ENCODE data around the gene TRAIP. TPM values are rescaled to one million over a fixed set of nuclear protein-coding genes. Genes with fewer than 3 reads are reported as not detected.
"Not testable (repeated sequence)": the region's sequence is repeated elsewhere in the genome, so short reads cannot be mapped to it uniquely, and the experiment has no call there.

The TRAIP gene
- total RNA-seq, 1 experiment from 2014 or later: 9.3 TPM

DNA sequence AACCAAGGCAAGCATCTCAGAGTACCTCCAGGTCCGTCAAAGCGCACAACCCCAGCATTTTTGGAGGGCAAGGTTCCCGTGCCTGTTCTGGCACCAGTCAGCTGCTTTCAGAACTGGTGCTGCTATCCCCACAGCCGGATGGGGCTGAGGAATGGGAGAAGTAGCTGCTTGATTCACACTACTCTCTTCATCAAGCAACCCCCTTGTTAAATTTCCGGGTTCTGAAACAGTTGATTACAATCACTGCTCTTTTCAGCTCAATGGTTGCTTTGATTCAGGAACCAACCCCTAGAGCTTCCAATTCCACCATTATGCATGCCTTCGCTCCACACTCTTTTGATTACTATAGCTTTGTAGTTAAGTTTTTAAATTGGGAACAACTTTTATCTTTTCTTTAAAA, 30.3 kb downstream of the TRAIP start:
- H3K9me3 Mint-ChIP-seq (ENCODE audit: unreplicated experiment): no peaks in the 10 kb centered on the region
- ChIA-PET CTCF (interaction anchor here (1.1 to 1.9 kb wide), 3 partner anchors 13 to 22 kb away, joined by 3 to 19 read pairs (median 3); partner anchors contain the start of genes INKA1 and UBA7), POLR2A (no interaction called here)
- H3K27ac Mint-ChIP-seq (ENCODE audit: low read depth, unreplicated experiment): no peak overlapping the region
- no peaks in the 10 kb centered on the region for H3K4me1 Mint-ChIP-seq (ENCODE audit: insufficient read depth, unreplicated experiment)
- TF ChIP-seq, protein P1, sequence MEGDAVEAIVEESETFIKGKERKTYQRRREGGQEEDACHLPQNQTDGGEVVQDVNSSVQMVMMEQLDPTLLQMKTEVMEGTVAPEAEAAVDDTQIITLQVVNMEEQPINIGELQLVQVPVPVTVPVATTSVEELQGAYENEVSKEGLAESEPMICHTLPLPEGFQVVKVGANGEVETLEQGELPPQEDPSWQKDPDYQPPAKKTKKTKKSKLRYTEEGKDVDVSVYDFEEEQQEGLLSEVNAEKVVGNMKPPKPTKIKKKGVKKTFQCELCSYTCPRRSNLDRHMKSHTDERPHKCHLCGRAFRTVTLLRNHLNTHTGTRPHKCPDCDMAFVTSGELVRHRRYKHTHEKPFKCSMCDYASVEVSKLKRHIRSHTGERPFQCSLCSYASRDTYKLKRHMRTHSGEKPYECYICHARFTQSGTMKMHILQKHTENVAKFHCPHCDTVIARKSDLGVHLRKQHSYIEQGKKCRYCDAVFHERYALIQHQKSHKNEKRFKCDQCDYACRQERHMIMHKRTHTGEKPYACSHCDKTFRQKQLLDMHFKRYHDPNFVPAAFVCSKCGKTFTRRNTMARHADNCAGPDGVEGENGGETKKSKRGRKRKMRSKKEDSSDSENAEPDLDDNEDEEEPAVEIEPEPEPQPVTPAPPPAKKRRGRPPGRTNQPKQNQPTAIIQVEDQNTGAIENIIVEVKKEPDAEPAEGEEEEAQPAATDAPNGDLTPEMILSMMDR (IDR thresholded peaks at IDR 0.05; ENCODE audit: unreplicated experiment): no peak
- H3K4me3 Mint-ChIP-seq (ENCODE audit: unreplicated experiment): no peak overlapping the region
- intact Hi-C loops (cut with micrococcal nuclease): no loop called here
- no peaks in the 10 kb centered on the region for H3K27me3 Mint-ChIP-seq (ENCODE audit: insufficient read depth, unreplicated experiment)
- H3K36me3 Mint-ChIP-seq (ENCODE audit: insufficient read depth, unreplicated experiment): no peaks in the 10 kb centered on the region
- DNase-seq (ENCODE audit: unreplicated experiment): no peak
- no TSS peak for BruUV-seq (replicated peaks)

DNA sequence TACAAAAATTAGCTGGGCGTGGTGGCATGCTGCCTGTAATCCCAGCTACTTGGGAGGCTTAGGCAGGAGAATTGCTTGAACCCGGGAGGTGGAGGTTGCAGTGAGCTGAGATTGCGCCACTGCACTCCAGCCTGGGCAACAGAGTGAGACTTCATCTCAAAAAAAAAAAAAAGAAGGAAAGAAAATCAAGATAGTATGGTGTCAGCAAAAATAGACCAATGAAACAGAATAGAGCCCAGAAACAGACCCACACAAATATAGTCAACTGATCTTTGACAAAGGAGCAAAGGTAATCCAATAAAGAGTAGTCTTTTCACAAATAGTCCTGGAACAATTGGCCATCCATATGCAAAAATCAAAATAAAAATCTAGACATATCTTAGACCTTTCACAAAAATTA, 33.2 kb downstream of the TRAIP start:
- H3K4me3 Mint-ChIP-seq (ENCODE audit: unreplicated experiment); H3K4me1 Mint-ChIP-seq (ENCODE audit: insufficient read depth, unreplicated experiment); H3K9me3 Mint-ChIP-seq (ENCODE audit: unreplicated experiment); DNase-seq (ENCODE audit: unreplicated experiment); intact Hi-C loops (cut with micrococcal nuclease); H3K36me3 Mint-ChIP-seq (ENCODE audit: insufficient read depth, unreplicated experiment); POLR2A ChIA-PET; H3K27ac Mint-ChIP-seq (ENCODE audit: low read depth, unreplicated experiment); H3K27me3 Mint-ChIP-seq (ENCODE audit: insufficient read depth, unreplicated experiment); BruUV-seq (replicated peaks): not testable (repeated sequence)
- CTCF ChIA-PET: interaction anchor here (0.7 to 2.4 kb wide), 2 partner anchors 12 to 16 kb away, joined by 3 to 9 read pairs; no protein-coding TSS in a partner anchor

DNA sequence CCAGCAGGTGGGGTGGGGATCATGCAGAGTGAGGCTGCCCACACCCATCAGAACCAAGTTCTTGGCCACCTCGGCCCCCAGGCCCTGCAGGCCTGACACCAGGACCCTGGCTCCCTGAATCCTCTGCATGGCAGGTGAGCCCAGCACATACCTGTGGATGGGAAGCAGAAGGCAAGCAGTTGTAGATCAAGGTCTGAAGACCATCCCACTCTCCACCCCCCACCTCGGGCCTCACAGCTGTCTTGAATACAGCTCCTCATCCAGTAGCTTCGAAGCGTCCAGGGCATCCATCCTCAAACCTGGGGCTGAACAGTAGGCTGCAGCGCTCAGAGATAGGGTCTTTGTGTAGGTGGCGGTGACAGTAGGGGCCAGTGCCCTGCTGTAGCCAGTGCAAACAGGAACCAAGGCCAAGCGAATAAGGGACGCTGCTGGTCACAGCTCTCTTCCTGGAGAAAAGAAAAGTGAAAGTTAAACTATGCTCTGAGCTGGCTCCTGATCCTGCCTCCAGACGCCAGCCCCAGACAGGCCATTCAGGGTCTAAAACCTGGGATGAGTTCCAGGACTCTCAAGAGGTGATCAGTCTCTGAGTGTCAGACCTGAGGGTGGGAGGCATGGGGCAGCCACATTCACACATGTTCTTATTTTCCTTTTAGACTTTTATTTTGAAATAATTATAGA, 42.7 kb downstream of the TRAIP start, which contains the start of gene UBA7:
TSS of gene UBA7 (minus strand) at position 457 of the 678 bp plus-strand sequence. CDS start at position 291, 166 bp downstream.
- TF ChIP-seq, protein P1 (IDR thresholded peaks at IDR 0.05; ENCODE audit: unreplicated experiment): no peak
- POLR2A ChIA-PET: interaction anchor here (0.5 to 1.9 kb wide), 7 partner anchors 9 to 967 kb away, joined by 3 to 8 read pairs (median 3); partner anchors contain the start of genes CDHR4 and INKA1
- DNase-seq (ENCODE audit: unreplicated experiment): peak; percentile 47
- no peaks in the 10 kb centered on the region for H3K36me3 Mint-ChIP-seq (ENCODE audit: insufficient read depth, unreplicated experiment)
- no peaks in the 10 kb centered on the region for H3K27me3 Mint-ChIP-seq (ENCODE audit: insufficient read depth, unreplicated experiment)
- H3K4me1 Mint-ChIP-seq (ENCODE audit: insufficient read depth, unreplicated experiment): no peaks in the 10 kb centered on the region
- peak within 1 kb of the TSS; percentile 42 for H3K27ac Mint-ChIP-seq (ENCODE audit: low read depth, unreplicated experiment)
- CTCF ChIA-PET: interaction anchor here (0.7 to 2.3 kb wide), 4 partner anchors 12 to 92 kb away, joined by 3 to 12 read pairs (median 4); no protein-coding TSS in a partner anchor
- intact Hi-C loops (cut with micrococcal nuclease): no loop called here
- no TSS peak for BruUV-seq (replicated peaks)
- H3K9me3 Mint-ChIP-seq (ENCODE audit: unreplicated experiment): no peaks in the 10 kb centered on the region
- peak within 1 kb of the TSS; percentile 70 for H3K4me3 Mint-ChIP-seq (ENCODE audit: unreplicated experiment)

DNA sequence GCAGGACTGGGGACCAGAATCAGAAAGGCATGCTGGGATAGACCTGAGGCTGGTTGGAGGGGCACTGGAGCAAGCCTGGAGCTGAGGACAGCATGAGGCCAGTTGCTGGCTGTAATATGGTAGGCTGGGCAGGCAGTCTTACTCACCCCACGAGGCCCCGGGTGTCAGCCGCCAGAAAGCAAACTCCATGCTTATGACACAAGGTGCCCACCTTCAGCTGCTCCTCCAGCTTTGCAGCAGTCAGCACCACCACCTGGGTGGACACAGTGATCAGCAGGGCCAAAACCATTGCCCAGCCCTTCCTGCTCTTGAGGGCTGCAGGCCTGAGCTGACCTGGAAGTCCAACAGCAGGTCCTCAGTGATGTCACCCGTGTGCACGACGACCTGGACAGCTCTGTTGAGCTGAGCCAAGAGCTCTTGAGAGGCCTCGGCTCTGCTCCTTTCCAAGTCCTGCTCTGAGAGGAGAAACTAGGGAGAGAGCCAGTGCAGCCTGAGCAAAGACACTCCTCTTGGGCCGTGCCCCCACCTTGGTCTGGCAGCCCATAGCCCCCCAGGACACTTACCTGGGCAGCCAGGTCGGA, 43.4 kb downstream of the TRAIP start:
- ChIA-PET CTCF (interaction anchor here (0.7 to 2.3 kb wide), 4 partner anchors 13 to 93 kb away, joined by 3 to 12 read pairs (median 4); no protein-coding TSS in a partner anchor), POLR2A (interaction anchor here (0.6 to 1.9 kb wide), 6 partner anchors 9 to 403 kb away, joined by 3 to 8 read pairs (median 3); partner anchors contain the start of genes CDHR4 and INKA1)
- TF ChIP-seq, protein P1 (IDR thresholded peaks at IDR 0.05; ENCODE audit: unreplicated experiment): no peak

More for the DNA sequence above, 43.4 kb downstream of the TRAIP start:
- H3K4me1 Mint-ChIP-seq (ENCODE audit: insufficient read depth, unreplicated experiment): no peaks in the 10 kb centered on the region
- no peaks in the 10 kb centered on the region for H3K36me3 Mint-ChIP-seq (ENCODE audit: insufficient read depth, unreplicated experiment)
- no peaks in the 10 kb centered on the region for H3K27me3 Mint-ChIP-seq (ENCODE audit: insufficient read depth, unreplicated experiment)
- intact Hi-C loops (cut with micrococcal nuclease): no loop called here
- peak overlapping the region; percentile 70 for H3K4me3 Mint-ChIP-seq (ENCODE audit: unreplicated experiment)
- H3K9me3 Mint-ChIP-seq (ENCODE audit: unreplicated experiment): no peaks in the 10 kb centered on the region
- BruUV-seq (replicated peaks): no TSS peak
- no peak for DNase-seq (ENCODE audit: unreplicated experiment)
- peak overlapping the region; percentile 42 for H3K27ac Mint-ChIP-seq (ENCODE audit: low read depth, unreplicated experiment)

Measured in MCF 10A (cell line).